HL-60/S4 treated with retinoic acid at 250 ng/mL for 4 days and 3 days (cell line): ENCODE measurements around the gene MRAS.
"Not testable (repeated sequence)": the region's sequence is repeated elsewhere in the genome, so short reads cannot be mapped to it uniquely, and the experiment has no call there.

Source experiments
- in situ Hi-C: fragments of 300-500 bp; cut with MboI; formaldehyde crosslinking; loops from 2 replicates; pipeline ENCODE4 v1.7.0; 2022; ENCODE audit warnings: low sequenced_read_pairs

MRAS gene

DNA sequence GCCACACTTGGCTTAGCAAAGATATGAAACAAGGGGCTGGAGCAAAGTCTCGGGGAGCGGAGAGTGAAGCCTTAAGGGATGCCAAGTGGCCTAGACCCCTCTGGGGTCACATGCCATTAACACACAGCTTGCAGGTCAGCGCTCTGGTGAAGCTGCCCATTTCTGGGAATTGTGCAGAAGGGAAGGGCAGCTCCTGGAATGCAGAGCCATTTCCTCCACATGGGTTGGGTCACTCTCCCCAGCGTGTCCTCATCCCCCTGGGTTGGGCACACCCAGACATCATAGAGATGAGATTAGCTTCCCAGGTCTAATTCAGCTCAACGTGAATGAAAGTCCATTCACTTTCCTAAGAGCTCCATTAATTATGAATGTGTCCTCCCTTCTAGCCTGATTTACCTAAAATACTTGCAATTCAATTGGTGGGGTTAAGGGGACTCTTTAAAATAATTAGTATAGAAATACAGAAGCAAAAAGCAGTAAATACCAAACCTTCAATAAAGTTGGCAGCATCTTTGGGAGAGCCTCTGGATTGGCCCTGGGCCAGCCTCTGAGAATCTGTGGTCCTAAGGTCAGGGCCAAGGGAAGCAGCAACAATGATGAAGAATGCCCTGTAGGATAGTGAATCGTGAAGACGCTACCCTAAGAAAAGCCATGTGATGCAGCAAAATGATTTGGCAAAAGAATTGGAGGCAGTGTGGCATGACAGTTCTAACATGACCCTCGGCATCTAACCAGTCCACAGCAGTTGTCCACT lies 17.8 kb downstream of the MRAS start:
- in situ Hi-C loops = no loop called here

DNA sequence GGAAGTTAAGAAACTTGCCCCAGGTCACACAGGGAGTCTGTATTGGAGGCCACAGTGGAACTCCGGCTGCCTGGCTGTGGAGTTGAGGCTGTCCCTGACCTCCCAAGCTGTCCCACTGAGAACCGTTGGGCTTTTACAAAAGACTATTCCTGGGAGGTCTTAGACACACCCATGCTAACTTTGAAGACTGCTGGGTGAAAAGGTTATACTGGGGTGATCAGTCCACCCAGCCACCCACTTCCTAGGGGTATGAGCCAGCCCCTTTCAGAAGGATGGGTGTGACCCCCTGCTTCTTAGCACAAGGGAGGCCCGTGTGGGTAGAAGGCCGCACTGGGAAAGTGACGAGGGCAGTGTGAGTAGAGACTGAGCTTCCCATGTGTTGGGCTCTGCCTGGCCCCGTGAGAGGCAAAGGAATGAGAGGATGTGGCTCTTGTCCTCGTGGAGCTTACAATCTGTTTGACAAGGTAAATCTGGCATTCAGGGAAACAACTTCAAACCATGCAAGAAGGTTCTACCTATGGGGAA lies 19.0 kb downstream of the MRAS start:
- in situ Hi-C loops = no loop called here

DNA sequence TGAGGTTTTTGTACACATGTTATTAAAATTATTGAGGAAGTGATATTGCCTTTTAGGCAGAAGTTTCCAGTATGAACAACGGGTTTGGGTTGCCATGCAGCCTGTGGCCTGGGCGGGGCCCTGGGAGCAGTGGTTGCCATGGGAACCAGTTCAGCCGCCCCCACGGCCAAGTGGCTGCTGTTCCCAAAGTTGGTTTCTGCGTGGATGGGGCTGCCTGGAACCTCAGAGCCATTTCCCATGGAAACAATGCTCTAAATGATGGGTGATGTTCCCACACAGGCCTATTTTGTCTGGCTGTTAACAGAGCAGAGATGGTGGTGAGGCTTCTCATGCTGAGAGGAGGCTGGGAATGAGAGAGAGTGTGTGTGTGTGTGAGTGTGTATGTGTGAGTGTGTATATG lies 19.5 kb downstream of the MRAS start:
- in situ Hi-C loops = no loop called here

DNA sequence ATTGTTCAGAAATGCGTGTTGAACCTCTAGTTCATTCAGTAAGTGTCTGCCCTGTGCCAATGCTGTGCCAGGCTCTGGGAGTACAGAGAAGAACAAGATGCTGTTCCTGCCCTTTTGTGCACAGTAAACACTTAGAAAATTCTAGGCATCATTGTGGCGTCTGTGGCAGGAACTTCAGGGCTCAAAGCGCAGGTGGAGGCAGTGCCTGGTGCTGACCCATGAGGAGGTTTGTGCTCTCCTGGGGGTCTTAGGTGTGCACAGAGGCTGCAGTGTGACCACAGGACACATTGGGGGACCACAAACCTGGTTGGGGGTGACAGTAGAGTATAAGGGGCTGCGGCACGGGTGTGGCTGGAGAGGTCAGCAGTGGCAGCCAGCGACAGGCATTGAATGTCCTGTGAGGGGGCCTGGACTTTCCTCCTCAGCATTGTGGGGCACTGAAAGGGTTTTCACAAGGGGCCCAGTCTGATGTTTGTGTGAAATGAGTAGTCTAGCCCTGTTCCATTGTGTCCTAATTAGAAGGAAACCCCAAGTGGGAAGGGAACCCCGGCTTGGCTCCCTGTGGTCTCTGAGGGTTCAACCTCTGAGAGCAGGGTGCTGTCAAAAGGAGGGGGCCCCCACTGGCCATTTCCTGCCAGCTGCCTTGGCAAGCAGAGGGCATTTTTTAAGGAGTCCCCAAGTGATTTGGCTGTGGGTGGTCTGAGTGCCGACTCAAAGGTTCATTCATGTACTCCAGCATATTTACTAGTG lies 20.9 kb downstream of the MRAS start:
- in situ Hi-C loops = no loop called here

DNA sequence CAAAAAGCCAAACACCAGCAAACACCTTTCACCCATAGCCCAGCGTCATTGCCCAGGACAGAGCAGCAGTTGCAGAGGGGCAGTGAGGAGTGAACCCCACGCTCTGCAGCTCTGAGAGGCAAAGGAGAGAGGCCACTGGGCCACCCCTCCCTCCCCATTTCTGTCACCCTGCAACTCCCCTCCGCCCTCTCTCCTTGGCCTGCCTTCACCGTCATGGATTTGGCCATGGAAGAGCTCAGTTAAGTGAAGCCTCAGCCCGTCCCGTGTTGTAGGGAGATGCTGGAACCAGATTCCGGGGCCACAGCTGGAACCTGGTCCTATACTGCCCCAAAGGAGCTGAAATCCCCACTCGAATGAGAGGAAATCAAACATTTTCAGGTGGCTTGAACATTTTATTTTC lies 21.9 kb downstream of the MRAS start:
- in situ Hi-C loops = no loop called here

DNA sequence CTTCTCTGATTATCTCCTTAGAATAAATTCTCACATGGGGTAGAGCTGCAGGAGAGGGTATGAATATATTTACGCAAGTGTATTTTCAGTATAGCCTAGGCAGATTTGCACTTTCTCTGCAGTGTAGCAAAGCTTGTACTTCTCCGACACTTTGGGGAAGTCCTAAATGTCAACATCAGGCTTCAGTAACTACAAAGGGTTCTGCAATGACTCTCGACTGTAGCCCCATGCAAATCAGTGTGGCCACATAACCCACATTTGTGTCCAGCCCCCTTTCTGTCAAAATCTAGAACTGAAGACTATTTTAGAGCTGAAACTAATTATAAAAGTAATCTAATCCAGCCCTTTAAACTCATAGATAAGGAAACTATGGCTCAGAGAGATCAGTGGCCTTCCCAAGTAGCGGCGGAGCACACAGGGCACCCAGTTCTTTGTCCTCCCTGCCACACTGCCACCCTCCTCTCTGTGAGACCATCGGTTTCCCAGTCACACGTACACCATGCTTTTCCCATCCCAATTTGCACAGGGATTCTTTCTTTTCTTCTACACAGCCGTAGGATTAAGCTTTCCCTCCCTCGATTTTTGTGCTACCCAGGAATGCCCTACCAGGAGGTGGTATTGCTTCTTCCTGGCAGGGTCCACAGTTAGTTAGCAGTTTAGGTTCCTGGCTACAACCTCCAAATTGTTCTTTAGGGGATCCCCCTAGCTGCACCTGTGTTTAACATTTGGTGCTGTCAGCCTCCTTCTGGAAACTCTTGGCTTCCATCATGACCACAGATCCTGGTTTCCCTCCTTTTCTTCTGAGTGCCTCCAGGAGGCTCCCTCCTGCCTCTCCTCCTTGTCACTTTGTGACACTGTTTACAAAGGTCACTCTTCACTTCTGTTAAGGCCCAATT lies 22.9 kb downstream of the MRAS start:
- in situ Hi-C loops = no loop called here

DNA sequence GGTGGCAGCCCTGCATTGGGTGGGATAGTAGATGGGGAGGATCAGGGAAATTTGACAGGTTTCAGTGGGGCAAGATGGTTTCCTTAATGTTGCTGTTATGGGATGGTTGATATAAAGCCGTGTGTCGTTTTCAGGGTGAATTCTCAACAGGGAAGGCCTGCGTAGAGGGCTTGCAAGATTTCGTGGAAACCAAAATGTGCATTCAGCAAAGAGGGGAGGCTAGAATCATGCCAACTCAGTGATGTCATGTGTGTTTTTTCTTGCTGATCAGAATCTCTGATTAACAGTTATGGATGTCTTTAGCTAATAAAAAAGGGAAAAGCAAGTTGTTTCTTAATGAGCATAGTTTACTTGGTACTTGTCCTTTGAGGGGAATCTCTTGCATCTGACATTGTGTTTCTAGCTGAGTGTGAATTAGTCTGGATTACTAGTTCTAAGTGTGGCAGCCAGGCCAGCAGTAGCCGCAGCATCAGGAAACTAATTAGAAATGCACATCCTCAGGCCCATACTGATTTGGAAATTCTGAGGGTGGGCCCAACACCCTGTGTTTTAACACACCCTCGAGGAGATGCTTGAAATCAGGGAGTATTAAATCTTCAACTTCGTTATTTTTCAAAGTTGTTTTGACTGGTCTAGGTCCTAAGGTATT lies 24.8 kb downstream of the MRAS start:
- in situ Hi-C loops = no loop called here

DNA sequence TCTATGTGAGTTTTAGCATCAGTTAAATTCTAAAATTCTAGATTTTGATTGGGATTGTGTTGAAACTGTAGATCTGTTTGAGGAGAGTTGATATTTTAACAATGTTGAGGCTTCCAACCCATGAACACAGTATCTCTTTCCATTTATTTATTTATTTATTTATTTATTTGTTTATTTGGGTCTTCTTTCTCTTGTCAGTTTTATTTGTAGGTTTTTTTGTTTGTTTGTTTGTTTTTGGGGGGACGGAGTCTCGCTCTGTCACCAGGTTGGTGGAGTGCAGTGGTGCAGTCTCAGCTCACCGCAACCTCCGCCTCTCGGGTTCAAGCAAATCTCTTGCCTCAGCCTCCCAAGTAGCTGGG lies 25.3 kb downstream of the MRAS start:
- in situ Hi-C loops = no loop called here

DNA sequence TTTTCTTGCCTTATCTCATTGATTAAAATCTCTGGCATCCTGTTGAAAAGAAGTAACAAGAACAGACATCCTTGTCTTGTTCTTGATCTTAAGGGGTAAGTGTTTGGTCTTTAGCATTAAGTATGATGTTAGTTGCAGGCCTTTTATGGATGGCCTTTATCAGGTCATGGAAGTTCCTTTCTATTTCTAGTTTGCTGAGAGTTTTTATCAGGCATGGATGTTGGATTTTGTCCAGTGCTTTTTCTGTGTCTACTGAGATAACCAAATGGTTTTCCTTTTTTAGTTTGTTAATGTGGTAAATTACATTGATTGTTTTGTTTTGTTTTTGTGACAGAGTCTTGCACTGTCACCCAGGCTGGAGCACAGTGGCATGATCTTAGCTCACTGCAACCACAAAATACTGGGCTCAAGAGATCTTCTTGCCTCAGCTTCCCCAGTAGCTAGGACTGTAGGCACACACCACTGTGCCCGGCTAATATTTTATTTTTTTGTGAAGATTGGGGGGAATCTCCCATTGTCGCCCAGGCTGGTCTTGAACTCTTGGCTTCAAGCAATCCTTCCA lies 26.3 kb downstream of the MRAS start:
- in situ Hi-C loops = no loop called here

DNA sequence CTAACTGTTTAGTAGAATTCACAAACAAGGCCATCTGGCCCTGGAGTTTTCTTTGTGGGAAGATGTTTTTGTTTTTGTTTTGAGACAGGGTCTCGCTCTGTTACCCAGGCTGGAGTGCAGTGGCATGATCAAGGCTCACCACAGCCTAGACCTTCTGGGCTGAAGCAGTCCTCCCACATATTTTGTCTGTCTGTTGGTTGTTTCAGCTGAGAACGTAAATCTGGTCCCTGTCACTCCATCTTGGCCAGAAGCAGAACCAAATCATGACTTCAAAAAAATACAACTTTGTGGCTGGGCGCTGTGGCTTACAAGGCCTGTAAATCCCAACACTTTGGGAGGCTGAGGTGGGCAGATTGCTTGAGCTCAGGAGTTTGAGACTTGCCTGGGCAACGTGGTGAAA lies 27.1 kb downstream of the MRAS start:
- in situ Hi-C loops = no loop called here

DNA sequence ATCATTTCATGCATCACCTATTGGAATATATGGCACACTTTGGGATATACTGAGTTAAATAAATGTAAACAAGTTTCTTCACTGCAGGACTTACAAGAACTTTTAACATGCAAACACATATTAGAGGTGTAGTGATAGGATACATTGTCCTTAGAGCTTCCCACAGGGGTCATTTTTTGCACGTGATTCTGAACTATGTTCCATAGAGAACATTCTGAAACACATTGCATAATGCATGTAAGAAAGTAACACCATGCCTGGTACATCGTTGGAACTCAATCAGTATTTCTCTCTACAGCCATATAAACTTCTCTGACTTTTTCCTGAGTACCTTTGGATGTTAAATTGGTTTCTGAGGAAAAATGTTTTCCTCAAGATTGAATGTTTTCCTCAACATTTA lies 28.3 kb downstream of the MRAS start:
- in situ Hi-C loops = no loop called here

DNA sequence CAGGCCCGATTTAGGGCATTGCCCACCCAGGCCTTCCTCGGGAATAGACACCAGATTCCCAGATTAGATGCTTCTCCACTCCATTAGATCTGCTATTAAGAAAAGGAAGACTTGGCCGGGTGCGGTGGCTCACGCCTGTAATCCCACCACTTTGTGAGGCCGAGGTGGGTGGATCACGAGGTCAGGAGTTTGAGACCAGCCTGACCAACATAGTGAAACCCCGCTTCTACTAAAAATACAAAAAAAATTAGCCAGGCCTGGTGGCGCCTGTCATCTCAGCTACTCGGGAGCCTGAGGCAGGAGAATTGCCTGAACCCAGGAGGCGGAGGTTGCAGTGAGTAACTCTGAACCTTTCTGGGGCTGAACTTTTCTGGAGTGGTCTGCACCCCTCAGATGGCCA lies 28.8 kb downstream of the MRAS start:
- in situ Hi-C loops = not testable (repeated sequence)

DNA sequence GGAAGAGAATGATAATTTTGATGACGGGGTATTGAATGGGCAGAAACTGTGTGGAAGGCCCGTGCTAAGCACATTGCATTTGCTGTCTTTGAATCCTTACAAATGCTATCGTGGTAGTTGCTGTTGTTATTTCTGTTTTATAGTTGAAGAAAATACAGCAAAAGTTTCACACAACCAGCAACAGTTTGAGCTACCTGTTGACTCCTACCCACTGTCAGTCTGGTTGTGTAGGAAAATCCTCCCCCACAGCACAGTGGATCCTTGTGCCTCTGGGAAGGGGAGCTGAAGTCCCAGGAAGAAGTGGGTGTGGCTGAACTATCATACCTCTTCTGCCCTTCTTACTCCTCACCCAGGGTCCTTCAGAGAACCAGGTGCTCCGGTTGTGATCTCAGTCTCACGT lies 29.4 kb downstream of the MRAS start:
- in situ Hi-C loops = no loop called here

DNA sequence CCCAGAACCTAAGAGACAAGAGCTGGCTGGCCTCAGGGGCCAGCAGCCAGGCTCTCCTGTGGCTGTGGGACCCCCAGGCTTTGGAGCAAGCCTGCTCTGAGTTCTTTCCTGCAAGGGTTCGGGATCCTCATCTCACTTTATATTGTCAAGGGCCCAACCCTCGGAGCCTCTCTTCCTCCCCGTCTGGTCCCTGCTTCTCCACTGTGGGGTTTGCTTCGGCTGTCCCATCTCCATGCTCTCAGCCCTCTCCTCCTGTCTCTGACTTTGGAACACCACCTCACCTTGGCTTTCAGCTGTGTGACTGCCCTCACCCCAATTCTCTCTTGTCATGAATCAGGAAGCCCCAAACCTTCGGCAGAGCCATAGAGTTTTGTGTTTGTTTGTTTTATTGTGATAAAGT lies 30.0 kb downstream of the MRAS start:
- in situ Hi-C loops = no loop called here

DNA sequence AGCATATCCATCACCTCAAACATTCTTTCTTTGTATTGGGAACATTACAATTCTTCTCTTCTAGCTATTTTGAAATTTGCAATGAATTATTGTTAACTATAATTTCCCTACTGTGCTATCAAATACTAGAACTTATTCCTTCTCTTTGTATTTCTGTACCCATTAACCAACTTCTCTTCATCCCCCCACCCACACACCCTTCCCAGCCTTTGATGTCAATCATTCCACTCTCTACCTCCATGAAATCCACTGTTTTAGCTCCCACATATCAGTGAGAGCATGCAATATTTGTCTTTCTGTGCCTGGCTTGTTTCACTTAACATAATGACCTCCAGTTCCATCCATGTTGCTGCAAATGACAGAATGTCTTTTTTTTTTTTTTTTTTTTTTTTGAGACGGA lies 30.6 kb downstream of the MRAS start:
- in situ Hi-C loops = no loop called here

DNA sequence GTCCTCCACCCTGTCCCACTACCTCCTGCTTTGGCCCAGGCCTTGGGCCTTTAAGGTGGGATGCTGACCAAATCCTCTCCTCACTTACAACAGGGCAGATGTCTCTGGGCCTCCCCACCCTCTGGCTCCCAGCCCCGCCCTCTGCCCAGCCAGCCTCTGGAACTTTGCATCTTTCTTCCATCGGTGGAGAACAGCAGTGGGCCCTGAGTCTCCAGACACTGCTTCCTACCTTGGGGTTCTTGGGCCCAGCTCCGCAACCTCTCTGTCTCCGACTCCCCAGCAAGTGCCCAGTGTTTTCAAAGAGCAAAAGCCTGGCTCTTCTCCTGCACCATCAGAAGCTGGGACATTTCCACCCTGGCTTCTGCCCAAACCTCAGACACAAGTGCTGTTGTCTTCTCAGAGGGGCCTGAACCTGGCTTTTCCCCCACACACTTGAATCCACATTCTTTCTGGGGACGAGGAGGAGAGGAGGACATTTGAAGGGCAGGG lies 33.1 kb downstream of the MRAS start:
- in situ Hi-C loops = no loop called here

DNA sequence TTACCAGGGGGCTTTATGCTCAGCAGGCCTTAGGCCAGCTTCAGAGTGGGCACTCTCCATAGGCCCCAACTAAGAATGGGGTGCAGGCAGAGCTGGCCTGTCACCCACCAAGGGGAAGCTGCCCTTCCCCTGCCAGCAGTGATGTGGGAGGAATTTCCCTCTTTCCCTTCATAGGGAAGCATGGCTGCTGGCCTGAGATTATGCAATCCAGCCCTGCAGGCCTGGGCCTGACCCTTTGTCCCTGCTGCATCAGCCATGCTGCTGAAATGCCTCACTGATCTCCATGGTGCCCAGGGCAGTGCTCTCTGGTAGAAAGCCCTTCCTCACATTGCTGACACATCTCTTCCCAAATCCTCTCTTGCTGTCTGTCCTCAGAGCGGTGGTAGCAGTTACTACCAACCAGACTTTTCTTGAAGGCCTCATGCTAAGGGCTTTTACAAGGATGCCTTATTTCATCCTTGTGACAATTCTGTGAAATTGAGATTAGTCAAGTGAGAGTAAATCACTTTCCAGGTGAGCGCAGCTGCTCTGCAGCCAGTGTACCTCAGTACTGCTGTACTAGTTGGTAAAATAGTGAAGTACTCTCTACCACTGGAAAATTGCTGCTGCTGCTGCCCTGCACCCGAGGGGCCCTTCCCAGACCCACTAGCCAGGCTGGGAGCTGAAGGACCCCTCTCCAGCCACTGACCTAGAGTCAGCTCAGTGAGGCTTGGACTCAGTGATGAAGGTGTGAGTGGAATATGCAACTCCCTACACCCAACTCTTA lies 33.8 kb downstream of the MRAS start:
- in situ Hi-C loops = no loop called here

DNA sequence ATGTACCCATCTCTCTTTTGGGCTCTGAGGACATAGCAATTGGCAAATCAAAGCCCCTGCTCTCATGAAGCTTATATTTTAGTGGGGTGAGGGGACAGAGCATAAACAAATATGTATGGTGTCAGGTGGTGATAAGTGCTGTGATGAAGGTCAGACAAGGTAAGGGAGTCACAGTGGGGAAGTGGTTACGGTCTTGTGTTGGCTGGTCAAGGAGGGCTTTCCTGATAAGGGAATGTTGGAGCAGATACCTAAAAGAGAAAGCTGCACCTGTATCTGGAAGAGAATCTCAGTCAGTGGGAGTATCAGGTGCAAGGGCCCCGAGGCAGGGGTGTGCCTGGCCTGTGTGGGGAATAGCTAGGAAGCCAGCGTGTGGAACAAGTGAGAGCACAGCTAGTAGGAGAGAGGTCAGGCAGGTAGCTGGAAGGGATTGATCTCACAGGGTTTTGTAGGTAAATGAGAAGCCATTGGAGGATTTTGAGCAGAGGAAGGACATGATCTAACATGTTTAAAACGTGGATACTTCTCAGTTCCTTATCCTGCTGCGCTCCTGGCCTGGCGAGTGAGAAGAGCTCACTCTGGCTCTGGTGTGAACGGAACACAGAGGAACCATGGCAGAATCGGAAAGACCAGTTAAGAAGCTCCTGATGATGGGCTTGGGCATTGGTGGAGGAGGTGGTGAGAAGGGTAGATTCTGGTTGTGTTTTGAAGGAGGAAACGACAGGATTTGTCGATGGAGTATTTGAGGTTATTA lies 35.5 kb downstream of the MRAS start:
- in situ Hi-C loops = no loop called here

DNA sequence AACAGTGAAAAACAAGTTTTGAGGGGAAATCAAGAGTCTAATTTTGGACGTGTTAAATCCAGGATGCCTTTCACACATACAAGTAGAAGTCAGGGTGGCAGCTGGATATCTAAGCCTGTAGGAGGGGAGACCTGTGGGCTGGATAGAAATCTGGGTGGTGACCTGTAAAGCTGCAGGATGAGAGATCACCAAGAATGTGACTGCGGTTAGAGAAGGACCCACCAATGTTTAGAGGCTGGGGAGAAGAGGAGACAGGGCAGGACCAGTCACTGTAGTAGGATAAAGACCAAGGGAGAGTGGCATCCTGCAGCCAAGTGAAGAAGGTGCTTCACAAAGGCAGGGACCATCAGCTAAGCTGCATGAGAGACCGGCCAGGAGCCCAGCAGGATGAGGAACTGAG lies 36.2 kb downstream of the MRAS start:
- in situ Hi-C loops = no loop called here
